ENCODE data around the gene GYG2. TPM values are rescaled to one million over a fixed set of nuclear protein-coding genes. Genes with fewer than 3 reads are reported as not detected.

GYG2 gene
- total and polyA plus RNA-seq, 2 of the 8 experiments (the other 6 are each of a cell fraction or from before 2014, with no cell fraction given) = 52.8 to 65.3 TPM

DNA sequence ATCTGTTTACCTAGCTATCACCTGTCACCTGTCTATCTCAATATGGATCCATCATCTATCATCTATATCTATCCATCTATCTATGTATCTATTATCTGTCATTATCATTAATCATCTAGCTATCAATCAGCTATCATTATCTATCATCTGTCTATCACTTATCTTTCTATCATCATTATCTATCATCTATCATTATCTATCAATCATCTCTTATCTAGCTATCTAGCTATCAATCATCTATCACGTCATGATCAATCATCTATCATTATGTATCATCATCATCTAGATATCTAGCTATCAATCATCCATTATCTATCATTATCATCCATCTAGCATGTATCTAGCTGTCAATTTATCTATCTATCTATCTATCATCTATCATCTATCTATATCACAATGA is 92.5 kb downstream of the GYG2 start:
- Histone ChIP-seq H3K14ac (ENCODE audit: insufficient read length) (no peak overlapping the region), H3K79me2 (ENCODE audit: control insufficient read depth in 1 of 2, insufficient read depth in 2 of 2, low read length in 2 of 2) (no peaks in the 10 kb centered on the region), H3K23ac (ENCODE audit: insufficient read length) (no peak overlapping the region), H2BK120ac (replicated peaks; ENCODE audit: low read depth, low read length) (no peak overlapping the region), H3K4me2 (ENCODE audit: insufficient read depth in 1 of 2, low read depth in 2 of 2, low read length in 2 of 2) (no peak overlapping the region), H4K91ac (replicated peaks; ENCODE audit: insufficient read length, low read length) (no peak overlapping the region), H2BK20ac (ENCODE audit: low read length) (no peak overlapping the region), H3K56ac (replicated peaks; ENCODE audit: insufficient read length, low read depth, low read length) (no peak overlapping the region), H4K20me1 (replicated peaks in 1 of 2; ENCODE audit: control insufficient read depth in 1 of 2, insufficient read depth in 2 of 2, low read length in 2 of 2) (no peaks in the 10 kb centered on the region), H3K23me2 (ENCODE audit: low read depth, low read length) (no peaks in the 10 kb centered on the region), H2AK5ac (ENCODE audit: low read depth, low read length) (no peak overlapping the region), H3K27ac (ENCODE audit: low read depth, low read length) (no peak overlapping the region), H4K5ac (ENCODE audit: insufficient read length, low read depth, low read length) (no peak overlapping the region), H4K8ac (ENCODE audit: extremely low read depth, insufficient read depth, low read length) (no peak overlapping the region), H3K36me3 (ENCODE audit: control insufficient read depth in 2 of 4, insufficient read depth in 4 of 4, low read length in 3 of 4) (no peaks in the 10 kb centered on the region), H2AFZ (ENCODE audit: low read length) (no peak overlapping the region), H2BK12ac (ENCODE audit: low read depth, low read length) (no peak overlapping the region), H2BK5ac (ENCODE audit: low read depth, low read length) (no peak overlapping the region), H3K4me3 (ENCODE audit: extremely low read depth in 1 of 4, insufficient read depth in 2 of 4, low read depth in 3 of 4, low read length in 4 of 4) (no peak overlapping the region), H3K27me3 (replicated peaks in 1 of 4; ENCODE audit: control insufficient read depth in 3 of 4, extremely low read depth in 1 of 4, insufficient read depth in 3 of 4, low read length in 3 of 4) (no peaks in the 10 kb centered on the region), H3K4ac (replicated peaks; ENCODE audit: insufficient read length, low read depth, low read length) (no peak overlapping the region), H2BK15ac (ENCODE audit: low read length) (no peak overlapping the region), H3K9me3 (ENCODE audit: insufficient read depth in 2 of 2, low read depth in 1 of 2, low read length in 1 of 2) (no peaks in the 10 kb centered on the region), H3K9ac (replicated peaks in 1 of 4; ENCODE audit: extremely low read depth in 1 of 4, low read depth in 3 of 4, low read length in 3 of 4) (no peak overlapping the region), H3K18ac (ENCODE audit: extremely low read depth, low read length) (no peak overlapping the region), H3K79me1 (ENCODE audit: low read depth, low read length) (no peaks in the 10 kb centered on the region), H3K4me1 (replicated peaks in 1 of 4; ENCODE audit: control insufficient read depth in 3 of 4, insufficient read depth in 4 of 4, low read length in 3 of 4) (no peaks in the 10 kb centered on the region)
- DNase-seq (ENCODE audit: low read depth in 1 of 2, low spot score in 2 of 2) (no peak), FAIRE-seq (no peak)
- ChIA-PET CTCF (ENCODE audit: partially characterized antibody) (interaction anchor here (0.6 kb wide), 1 partner anchor 349 kb away, joined by 4 read pairs; no protein-coding TSS in a partner anchor), POLR2A (ENCODE audit: partially characterized antibody) (no interaction called here)
- TF ChIP-seq SAP30 (IDR thresholded peaks at IDR 0.05; ENCODE audit: insufficient read depth, insufficient replicate concordance, low read length) = no peak
- WGBS, 2 experiments (ENCODE audit: extremely low coverage in 1 of 2, insufficient coverage in 1 of 2, insufficient read length in 1 of 2, insufficient replicate concordance in 2 of 2, low coverage in 1 of 2, low lambda C conversion rate in 2 of 2, missing lambda C conversion rate in 1 of 2) = 91 to 100% methylated on average over 1 of the region's 1 CpG
